Jurkat, Clone E6-1 (cell line): ENCODE data around the gene HDAC10. TPM values are rescaled to one million over a fixed set of nuclear protein-coding genes. Genes with fewer than 3 reads are reported as not detected.
A peak's percentile ranks its signal among the peaks of the same experiment; 100 is the strongest.

ENCODE experiments used
- DNase-seq: peaks from one replicate; pipeline ENCODE4 v3.0.0-alpha.2; 2011; ENCODE audit warnings: low read depth, low spot score
- H3K4me3 ChIP-seq: 2 replicates; pipeline ENCODE4 v1.5.1; 2011; ENCODE audit warnings: mild to moderate bottlenecking, low read length, control low read depth, moderate library complexity
- polyA plus RNA-seq: library from polyadenylated mRNA; unstranded; fragments of >200 nt; gene quantifications from one replicate; pipeline ENCODE4 v1.2.1, GENCODE V29; 2012; ENCODE audit warnings: missing spikeins; ENCODE audit not compliant: insufficient read length, insufficient read depth

Gene HDAC10
- 54.8 TPM for polyA plus RNA-seq

- peak; percentile 66 for DNase-seq
Measured at GRCh38 chr22:50250555-50251476, at the start of gene HDAC10. HDAC10 (minus strand) TSS chr22:50251265; CDS start chr22:50251032, 233 bp downstream.

GRCh38 chr22:50300620-50301257 is 49.7 kb upstream of the HDAC10 start:
- no peak for DNase-seq
- H3K4me3 ChIP-seq: no peak overlapping the region

More at GRCh38 chr22:50250555-50251476, at the start of gene HDAC10:
- peak within 1 kb of the TSS; percentile 86 for H3K4me3 ChIP-seq

GRCh38 chr22:50299785-50300619 is 48.9 kb upstream of the HDAC10 start:
- H3K4me3 ChIP-seq: no peak overlapping the region
- no peak for DNase-seq

- no peak for DNase-seq
- H3K4me3 ChIP-seq: no peak overlapping the region
Measured at GRCh38 chr22:50298937-50299784, 48.1 kb upstream of the HDAC10 start.

- no peak overlapping the region for H3K4me3 ChIP-seq
- no peak for DNase-seq
Measured at GRCh38 chr22:50298266-50298637, 47.2 kb upstream of the HDAC10 start.

- H3K4me3 ChIP-seq: no peak overlapping the region
Measured at GRCh38 chr22:50297510-50298265, 46.6 kb upstream of the HDAC10 start.

GRCh38 chr22:50296658-50297490 is 45.8 kb upstream of the HDAC10 start:
- no peak overlapping the region for H3K4me3 ChIP-seq
- DNase-seq: no peak

More at GRCh38 chr22:50297510-50298265, 46.6 kb upstream of the HDAC10 start:
- DNase-seq: no peak

GRCh38 chr22:50294319-50294656 is 43.2 kb upstream of the HDAC10 start:
- H3K4me3 ChIP-seq: no peak overlapping the region
- DNase-seq: no peak

- no peak for DNase-seq
- H3K4me3 ChIP-seq: no peak overlapping the region
Measured at GRCh38 chr22:50293441-50294318, 42.6 kb upstream of the HDAC10 start.

GRCh38 chr22:50292643-50293440 is 41.8 kb upstream of the HDAC10 start:
- peak; percentile 59 for DNase-seq
- no peak overlapping the region for H3K4me3 ChIP-seq

- no peak for DNase-seq
Measured at GRCh38 chr22:50289942-50290630, 39.0 kb upstream of the HDAC10 start.

GRCh38 chr22:50289151-50289941 is 38.3 kb upstream of the HDAC10 start:
- H3K4me3 ChIP-seq: no peak overlapping the region
- no peak for DNase-seq

More at GRCh38 chr22:50289942-50290630, 39.0 kb upstream of the HDAC10 start:
- no peak overlapping the region for H3K4me3 ChIP-seq

GRCh38 chr22:50287731-50288130 is 36.7 kb upstream of the HDAC10 start:
- H3K4me3 ChIP-seq: no peak overlapping the region
- DNase-seq: no peak

- no peak overlapping the region for H3K4me3 ChIP-seq
- DNase-seq: no peak
Measured at GRCh38 chr22:50286701-50287318, 35.7 kb upstream of the HDAC10 start.
